IMR-90 (cell line): ENCODE data around the gene DBH. TPM values are rescaled to one million over a fixed set of nuclear protein-coding genes. Genes with fewer than 3 reads are reported as not detected.
"Not testable (repeated sequence)": the region's sequence is repeated elsewhere in the genome, so short reads cannot be mapped to it uniquely, and the experiment has no call there.

ENCODE experiments used
- ATAC-seq: fragments of 200-7000 bp; cut with Tn5 transposase; 2 replicates; pipeline ENCODE4 v1.9.1; 2020; ENCODE audit warnings: low read depth, mild to moderate bottlenecking, moderate library complexity
- BruUV-seq: library from RNA; stranded (reverse); fragments of 400-500 nt; replicated peaks from 2 replicates; lab custom pipeline; 2021; lab: Mats Ljungman, UMichigan
- CTCF ChIA-PET: fragments of 300-600 bp; formaldehyde crosslinking; extraction: SDS; loops from one replicate; lab custom pipeline; 2021; ENCODE audit warnings: antibody characterized with exemption; lab: Yijun Ruan, JAX
- POLR2A ChIA-PET: fragments of 300-600 bp; sonication (Branson Sonifier 250); formaldehyde crosslinking; loops from one replicate; lab custom pipeline; 2022; ENCODE audit warnings: antibody characterized with exemption; ENCODE audit not compliant: unreplicated experiment; lab: Charles Lee
- DNase-seq: peaks from one replicate; pipeline ENCODE4 v3.0.0; 2013
- H2AFZ ChIP-seq: replicated peaks from 2 replicates; pipeline ENCODE3; 2013; ENCODE audit warnings: low read length, mild to moderate bottlenecking; ENCODE audit not compliant: poor library complexity
- H2AK5ac ChIP-seq: 2 replicates; pipeline ENCODE4 v1.6.1; 2013; ENCODE audit warnings: low read depth, low read length, inconsistent platforms
- H2AK9ac ChIP-seq: replicated peaks from 2 replicates; pipeline ENCODE3; 2013; ENCODE audit warnings: mild to moderate bottlenecking, low read depth, low read length, moderate library complexity; ENCODE audit not compliant: poor library complexity
- H2BK120ac ChIP-seq: 2 replicates; pipeline ENCODE4 v1.6.1; 2013; ENCODE audit warnings: low read depth, low read length, inconsistent platforms
- H2BK15ac ChIP-seq: 3 replicates; pipeline ENCODE4 v1.6.1; 2013; ENCODE audit warnings: low read depth, low read length, inconsistent platforms
- H2BK20ac ChIP-seq: 2 replicates; pipeline ENCODE4 v1.6.1; 2013; ENCODE audit warnings: low read depth, mild to moderate bottlenecking, inconsistent platforms, low read length, moderate library complexity
- H2BK5ac ChIP-seq: 2 replicates; pipeline ENCODE4 v1.6.1; 2013; ENCODE audit warnings: mild to moderate bottlenecking, low read depth, low read length, inconsistent platforms; ENCODE audit not compliant: poor library complexity, severe bottlenecking
- H3K14ac ChIP-seq: replicated peaks from 2 replicates; pipeline ENCODE4 v1.6.1; 2013; ENCODE audit warnings: low read depth, low read length, inconsistent platforms
- H3K18ac ChIP-seq: 2 replicates; pipeline ENCODE4 v1.6.1; 2013; ENCODE audit warnings: low read depth, low read length, control low read depth
- H3K23ac ChIP-seq: 2 replicates; pipeline ENCODE4 v1.6.1; 2013; ENCODE audit warnings: low read depth, low read length, inconsistent platforms
- H3K27ac ChIP-seq: 2 replicates; pipeline ENCODE4 v1.5.1; 2013; ENCODE audit warnings: mild to moderate bottlenecking, control low read depth, low read length; ENCODE audit not compliant: insufficient read depth
- H3K27me3 ChIP-seq: 2 replicates; pipeline ENCODE4 v1.6.1; 2013; ENCODE audit warnings: low read length; ENCODE audit not compliant: control insufficient read depth, insufficient read depth
- H3K36me3 ChIP-seq: 2 replicates; pipeline ENCODE4 v1.6.1; 2013; ENCODE audit warnings: low read length, mixed read lengths; ENCODE audit not compliant: control insufficient read depth, insufficient read depth
- H3K4ac ChIP-seq: 2 replicates; pipeline ENCODE4 v1.6.1; 2013; ENCODE audit warnings: low read depth, low read length, inconsistent platforms
- H3K4me1 ChIP-seq: 2 replicates; pipeline ENCODE4 v1.6.1; 2013; ENCODE audit warnings: low read length, mixed read lengths; ENCODE audit not compliant: control insufficient read depth, insufficient read depth
- H3K4me2 ChIP-seq: 2 replicates; pipeline ENCODE4 v1.6.1; 2013; ENCODE audit warnings: low read depth, mild to moderate bottlenecking, control low read depth, low read length, moderate library complexity
- H3K4me3 ChIP-seq: 2 replicates; pipeline ENCODE4 v1.5.1; 2013; ENCODE audit warnings: low read depth, mild to moderate bottlenecking, control low read depth, low read length, moderate library complexity; ENCODE audit not compliant: insufficient read depth
- H3K56ac ChIP-seq: 2 replicates; pipeline ENCODE4 v1.6.1; 2013; ENCODE audit warnings: low read length, inconsistent platforms; ENCODE audit not compliant: insufficient read depth; ENCODE audit errors: extremely low read depth
- H3K79me1 ChIP-seq, 2 experiments: 2 replicates each; pipeline ENCODE4 v1.6.1; 2013; ENCODE audit warnings: low read length in 2 of 2, inconsistent platforms in 1 of 2, low read depth in 1 of 2
- H3K9ac ChIP-seq: 2 replicates; pipeline ENCODE4 v1.6.1; 2013; ENCODE audit warnings: low read depth, low read length, control low read depth
- H3K9me1 ChIP-seq: 2 replicates; pipeline ENCODE4 v1.6.1; 2013; ENCODE audit warnings: low read length, inconsistent platforms; ENCODE audit not compliant: insufficient read depth
- H3K9me3 ChIP-seq: 2 replicates; pipeline ENCODE4 v1.6.1; 2013; ENCODE audit warnings: low read length; ENCODE audit not compliant: control insufficient read depth, insufficient read depth
- H4K20me1 ChIP-seq: 2 replicates; pipeline ENCODE4 v1.6.1; 2013; ENCODE audit warnings: low read length, inconsistent platforms; ENCODE audit not compliant: insufficient read depth
- H4K5ac ChIP-seq: 2 replicates; pipeline ENCODE4 v1.6.1; 2013; ENCODE audit warnings: mild to moderate bottlenecking, low read depth, low read length, control low read depth
- H4K8ac ChIP-seq, 2 experiments: 2 replicates each; pipeline ENCODE4 v1.6.1; 2013; ENCODE audit warnings: low read depth in 2 of 2, low read length in 2 of 2, control low read depth in 1 of 2, inconsistent platforms in 1 of 2
- H4K91ac ChIP-seq: 2 replicates; pipeline ENCODE4 v1.6.1; 2013; ENCODE audit warnings: low read depth, low read length, inconsistent platforms; ENCODE audit not compliant: insufficient read depth
- dilution Hi-C: fragments of 300-500 bp; cut with HindIII; formaldehyde crosslinking; loops from one replicate; pipeline ENCODE4 v1.14.3; 2018; ENCODE audit warnings: low sequenced_read_pairs; ENCODE audit not compliant: unreplicated experiment
- in situ Hi-C: fragments of 300-500 bp; cut with MboI; formaldehyde crosslinking; loops from 3 replicates; pipeline ENCODE4 v1.14.3; 2019; ENCODE audit warnings: low sequenced_read_pairs, inconsistent platforms, mixed read lengths
- intact Hi-C: fragments of 100-400 bp; cut with micrococcal nuclease; formaldehyde crosslinking; loops from 2 replicates; pipeline ENCODE4 v1.10.0; 2022
- polyA plus RNA-seq, 3 experiments: library from polyadenylated mRNA; depleted of rRNA; stranded (reverse); fragments of >200 nt; gene quantifications; 2 replicates each; pipeline ENCODE4 v1.2.3, GENCODE V29; 2012; ENCODE audit warnings: low replicate concordance in 1 of 3
- total RNA-seq: library from RNA; depleted of rRNA; stranded (reverse); fragments of >200 nt; gene quantifications from 2 replicates; pipeline ENCODE4 v1.2.3, GENCODE V29; 2012

DBH gene
- total and polyA plus RNA-seq, 2 of the 4 experiments (the other 2 are of a cell fraction): not detected

GRCh38 chr9:133626008-133626407, 10.2 kb upstream of the DBH start:
- H4K5ac ChIP-seq, H3K9me3 ChIP-seq, DNase-seq, H2AK5ac ChIP-seq, H3K27ac ChIP-seq, H3K79me1 ChIP-seq, CTCF ChIA-PET, H2BK5ac ChIP-seq, H2AFZ ChIP-seq, H2BK15ac ChIP-seq, ATAC-seq, H3K23ac ChIP-seq, H4K8ac ChIP-seq, H3K56ac ChIP-seq, H3K4me3 ChIP-seq, H3K9ac ChIP-seq, H3K4me1 ChIP-seq, H3K4ac ChIP-seq, H2BK20ac ChIP-seq, dilution Hi-C loops, H3K4me2 ChIP-seq, intact Hi-C loops, H3K9me1 ChIP-seq, BruUV-seq, H2BK120ac ChIP-seq, in situ Hi-C loops, H2AK9ac ChIP-seq, H3K18ac ChIP-seq, POLR2A ChIA-PET, H3K36me3 ChIP-seq, H3K14ac ChIP-seq, H4K20me1 ChIP-seq, H4K91ac ChIP-seq: not testable (repeated sequence)
- peaks cover 21% of the 10 kb centered on the region for H3K27me3 ChIP-seq
